Measurements from ENCODE around the gene E4F1.

The E4F1 gene

DNA sequence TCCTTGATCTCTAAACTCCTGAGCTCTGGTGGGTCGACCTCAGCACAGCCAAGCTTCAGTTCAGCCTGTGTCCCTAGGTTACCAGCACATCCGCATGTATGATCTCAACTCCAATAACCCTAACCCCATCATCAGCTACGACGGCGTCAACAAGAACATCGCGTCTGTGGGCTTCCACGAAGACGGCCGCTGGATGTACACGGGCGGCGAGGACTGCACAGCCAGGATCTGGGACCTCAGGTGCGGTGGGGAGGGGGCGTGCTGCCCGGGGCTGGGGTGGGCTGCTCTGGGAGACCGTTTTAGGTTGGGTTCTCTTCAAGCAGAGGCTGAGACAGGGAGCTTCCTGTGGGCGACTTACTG, 17.0 kb upstream of the E4F1 start:
- no peak for DNase-seq (ENCODE audit: low spot score)

DNA sequence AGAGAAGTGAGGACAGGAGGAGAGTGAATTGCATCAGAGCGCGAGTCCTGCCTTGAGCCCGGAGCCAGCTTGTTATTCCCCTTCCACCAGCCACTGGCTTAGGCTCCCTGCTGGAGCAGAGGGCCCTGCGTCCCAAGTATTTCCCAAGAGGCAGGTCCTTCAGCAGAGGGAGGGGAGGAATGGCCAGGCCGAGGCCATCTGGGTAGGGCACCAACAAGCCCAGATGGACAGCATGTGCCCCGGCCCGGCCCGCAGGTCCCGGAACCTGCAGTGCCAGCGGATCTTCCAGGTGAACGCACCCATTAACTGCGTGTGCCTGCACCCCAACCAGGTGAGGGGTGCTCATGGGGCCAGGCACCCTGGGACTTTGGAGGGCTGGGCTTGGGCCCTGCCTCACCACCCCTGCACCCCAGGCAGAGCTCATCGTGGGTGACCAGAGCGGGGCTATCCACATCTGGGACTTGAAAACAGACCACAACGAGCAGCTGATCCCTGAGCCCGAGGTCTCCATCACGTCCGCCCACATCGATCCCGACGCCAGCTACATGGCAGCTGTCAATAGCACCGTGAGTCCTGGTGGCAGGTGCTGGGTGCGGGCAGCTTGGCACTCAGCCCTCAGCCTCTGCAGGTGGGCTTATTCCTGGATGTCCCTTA, 16.5 kb upstream of the E4F1 start:
- DNase-seq (ENCODE audit: low spot score) = no peak

DNA sequence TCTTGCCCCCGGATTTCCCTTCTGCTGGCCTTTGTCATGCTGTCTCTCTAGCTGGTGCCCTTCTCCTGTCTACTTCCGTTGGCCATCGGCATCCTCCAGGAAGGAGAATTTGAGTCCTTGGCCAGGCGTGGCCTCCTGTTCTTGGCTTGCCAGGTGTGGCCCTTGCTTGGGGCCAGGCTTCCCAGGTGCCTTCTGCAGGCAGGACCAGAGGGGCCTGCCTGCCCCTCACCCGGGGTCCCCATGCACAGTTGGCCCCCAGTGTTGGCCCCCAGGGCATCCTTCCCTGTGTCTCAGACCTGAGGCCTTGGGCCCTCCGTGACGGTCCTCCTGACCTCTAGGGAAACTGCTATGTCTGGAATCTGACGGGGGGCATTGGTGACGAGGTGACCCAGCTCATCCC, 15.5 kb upstream of the E4F1 start:
- DNase-seq (ENCODE audit: low spot score) = no peak

DNA sequence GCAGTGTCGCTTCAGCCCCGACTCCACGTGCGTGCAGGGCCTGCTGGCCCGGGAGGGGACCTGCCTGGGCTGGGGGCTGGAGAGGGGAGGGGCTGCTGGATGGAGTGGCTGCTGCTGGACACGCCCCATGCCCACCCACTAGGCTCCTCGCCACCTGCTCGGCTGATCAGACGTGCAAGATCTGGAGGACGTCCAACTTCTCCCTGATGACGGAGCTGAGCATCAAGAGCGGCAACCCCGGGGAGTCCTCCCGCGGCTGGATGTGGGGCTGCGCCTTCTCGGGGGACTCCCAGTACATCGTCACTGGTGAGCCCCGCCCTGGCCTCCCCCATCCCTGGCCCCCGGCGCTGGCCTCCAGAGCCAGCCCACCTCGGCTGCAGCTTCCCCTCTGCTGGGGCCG, 15.1 kb upstream of the E4F1 start:
- no peak for DNase-seq (ENCODE audit: low spot score)

DNA sequence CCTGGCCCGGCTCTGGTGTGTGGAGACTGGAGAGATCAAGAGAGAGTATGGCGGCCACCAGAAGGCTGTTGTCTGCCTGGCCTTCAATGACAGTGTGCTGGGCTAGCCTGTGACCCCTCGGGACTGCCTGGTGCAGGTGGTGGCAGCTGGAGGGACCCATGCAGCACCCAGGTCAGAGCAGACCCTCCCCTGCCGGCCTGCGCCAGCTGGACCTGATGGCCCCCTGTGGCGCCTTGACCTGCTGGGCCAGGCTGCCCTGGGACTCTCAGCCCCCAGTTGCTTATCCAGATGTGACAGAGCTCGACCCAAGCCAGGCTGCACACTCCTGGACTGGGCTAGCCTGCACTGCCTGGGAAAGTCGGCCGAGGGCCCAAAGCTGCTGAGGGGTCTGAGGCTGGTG, 14.6 kb upstream of the E4F1 start:
- no peak for DNase-seq (ENCODE audit: low spot score)

DNA sequence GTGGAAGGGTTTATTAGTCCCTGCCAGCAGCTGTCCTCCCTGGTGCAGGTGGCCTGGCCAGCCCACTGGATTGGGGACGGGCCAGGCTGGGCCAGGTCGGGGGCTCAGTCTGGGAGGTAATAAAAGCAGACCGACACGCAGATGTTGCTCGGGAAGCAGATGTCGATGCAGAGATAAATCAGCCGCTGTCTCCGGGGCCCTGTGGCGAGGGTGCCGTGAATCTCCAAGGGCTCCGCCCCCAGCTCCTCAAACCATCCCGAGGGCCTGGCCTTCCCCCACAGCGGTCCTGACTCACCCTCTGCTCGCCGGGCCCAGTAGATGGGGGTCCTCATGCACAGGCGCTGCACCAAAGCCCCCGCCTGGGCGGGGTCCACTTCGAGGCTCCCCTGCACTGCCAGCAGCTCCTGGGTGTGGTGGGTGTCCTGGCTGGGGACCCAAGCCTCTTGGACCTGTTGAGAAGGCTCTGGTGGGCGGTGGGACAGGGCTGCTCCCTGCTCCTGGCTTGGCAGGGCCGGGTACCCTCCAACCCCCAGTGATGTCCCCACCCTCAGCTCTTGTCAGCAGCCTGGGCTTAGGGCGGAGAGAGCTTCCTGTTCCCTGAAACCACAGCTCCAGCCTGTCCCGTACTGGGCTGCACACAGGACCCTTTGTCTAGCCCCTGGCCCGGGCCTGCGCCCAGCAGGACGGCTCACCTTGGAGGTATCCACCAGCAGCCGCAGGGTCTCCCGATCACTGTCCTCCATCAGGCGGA, 14.0 kb upstream of the E4F1 start:
- DNase-seq (ENCODE audit: low spot score) = no peak

DNA sequence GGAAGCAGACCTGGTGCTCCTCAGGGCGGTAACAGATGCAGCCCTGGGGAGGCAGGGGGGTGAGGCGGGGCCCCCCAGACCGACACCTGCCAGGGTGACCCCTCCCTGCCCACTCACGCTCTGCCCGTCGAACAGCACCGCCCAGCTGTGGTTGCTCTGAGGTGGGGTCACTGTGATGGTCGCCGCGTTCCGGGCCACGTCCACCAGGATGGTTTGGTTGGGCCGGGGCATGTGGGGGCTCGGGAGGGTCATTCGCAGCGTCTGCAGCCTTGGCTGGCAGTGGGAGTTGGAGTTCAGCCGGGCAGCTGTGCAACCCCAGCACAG, 13.4 kb upstream of the E4F1 start:
- no peak for DNase-seq (ENCODE audit: low spot score)

DNA sequence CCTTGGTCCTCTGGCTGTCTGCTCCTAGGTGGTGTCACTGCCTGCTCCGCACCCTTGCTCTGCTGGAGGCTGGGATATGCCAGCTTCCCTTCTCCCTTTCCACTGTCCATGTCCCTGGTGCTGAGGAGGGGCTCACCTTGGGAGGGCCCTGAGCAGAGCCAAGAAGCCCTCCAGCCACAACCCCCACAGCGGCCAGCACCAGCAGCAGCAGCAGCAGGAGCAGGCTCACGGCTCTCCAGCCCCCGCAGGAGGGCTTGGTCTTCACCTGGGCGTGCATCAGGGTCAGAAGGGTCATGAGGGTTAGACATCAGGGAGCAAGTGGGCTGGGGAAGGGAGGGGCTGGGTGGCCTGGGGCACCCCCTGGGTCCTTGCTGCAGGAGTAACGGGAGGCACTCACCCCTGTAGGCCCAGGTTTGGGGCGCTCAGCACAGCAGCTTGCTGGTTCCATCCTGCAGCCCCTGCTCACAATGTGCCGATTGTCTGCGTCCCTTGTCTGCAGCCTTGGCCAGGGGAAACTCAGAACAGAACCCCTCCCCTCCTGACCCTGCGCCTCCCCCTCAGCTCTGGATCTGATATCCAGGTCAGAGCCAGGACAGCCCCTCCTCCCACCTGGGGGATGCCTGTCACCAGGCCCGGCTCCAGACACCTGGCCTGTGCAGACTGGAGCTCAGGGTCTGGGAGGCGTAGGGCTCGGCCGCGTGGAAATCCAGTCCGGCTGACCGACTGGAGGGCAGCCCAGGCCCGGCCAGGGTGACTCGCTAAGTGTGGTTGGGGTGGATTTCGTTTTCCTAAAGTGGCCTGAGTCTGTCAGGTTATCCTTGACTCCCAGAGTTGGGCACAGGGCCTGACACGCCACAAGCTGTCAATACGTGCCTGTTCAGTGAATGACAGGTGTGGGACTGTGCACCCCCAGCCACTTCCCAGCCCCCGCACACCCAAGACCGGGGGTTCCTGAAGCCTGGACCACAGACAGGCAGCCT, 12.7 kb upstream of the E4F1 start, which contains the start of gene BRICD5:
Gene BRICD5, minus strand, starts transcription at position 478 of the 980 bp plus-strand sequence. Its CDS starts 30 bp downstream, at position 448.
- no peak for DNase-seq (ENCODE audit: low spot score)

DNA sequence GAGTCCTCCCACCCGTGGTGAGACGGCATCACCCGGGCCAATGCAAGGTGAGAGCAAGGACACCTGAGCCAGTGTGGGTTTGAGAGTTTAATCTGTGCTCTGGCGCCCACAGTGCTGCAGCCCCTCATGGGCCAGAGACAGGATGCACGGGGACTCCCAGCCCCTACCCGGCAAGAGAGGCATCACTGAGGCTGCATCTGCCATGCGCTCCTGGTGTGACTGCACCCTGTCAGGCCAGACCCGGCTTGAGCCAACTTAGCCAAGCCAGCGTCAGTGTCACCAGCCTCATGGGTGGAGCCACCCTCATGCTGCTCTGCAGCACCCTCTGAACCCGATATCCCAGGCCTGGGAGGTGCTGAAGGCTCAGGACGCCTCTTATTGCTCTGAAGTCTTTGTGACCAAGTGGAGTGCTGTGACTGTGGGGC, 11.5 kb upstream of the E4F1 start:
- no peak for DNase-seq (ENCODE audit: low spot score)

DNA sequence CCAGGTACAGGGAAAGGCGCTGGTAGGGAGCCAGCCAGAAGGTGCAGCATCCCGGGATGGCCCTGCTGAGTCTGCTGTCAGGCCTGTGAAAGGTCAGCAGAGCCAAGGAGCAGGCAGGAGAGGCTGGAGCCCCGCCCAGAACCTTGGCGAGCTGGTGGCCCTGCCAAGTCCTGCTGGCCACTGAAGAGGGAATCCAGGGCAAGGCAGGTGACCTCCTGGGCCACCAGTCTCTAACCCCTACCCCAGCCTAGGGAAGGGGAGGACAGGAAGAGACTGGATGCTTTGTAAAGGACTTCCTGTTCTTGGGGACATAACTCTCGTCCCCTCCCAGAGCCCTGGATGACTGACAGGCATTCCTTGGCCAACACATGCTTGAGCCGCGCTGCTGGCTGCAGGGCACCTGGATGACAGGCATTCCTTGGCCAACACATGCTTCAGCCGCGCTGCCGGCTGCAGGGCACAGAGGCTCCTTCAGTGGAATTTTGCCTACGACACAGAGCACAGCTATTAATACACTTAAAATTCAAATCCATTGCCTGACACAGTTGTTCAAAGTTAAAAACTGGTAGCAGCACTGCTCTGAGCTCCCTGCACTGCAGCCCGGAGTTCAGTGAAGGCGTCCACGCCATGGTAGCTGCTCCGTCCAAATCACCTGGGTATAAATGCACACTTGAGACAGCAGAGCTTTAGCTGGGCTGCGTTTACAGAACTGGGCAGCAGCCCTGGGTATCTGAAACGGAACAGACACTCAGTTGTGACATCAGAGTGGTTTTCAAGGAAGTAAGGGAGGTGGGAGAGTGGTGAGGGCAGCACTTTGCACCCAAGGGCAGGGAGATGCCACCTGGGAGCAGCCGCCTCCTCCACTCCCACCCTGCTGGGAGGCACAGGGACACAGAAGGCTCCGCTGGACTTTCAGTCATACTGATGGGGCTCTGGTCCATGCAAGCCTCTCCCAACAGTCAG, 10.7 kb upstream of the E4F1 start:
- DNase-seq (ENCODE audit: low spot score) = no peak

DNA sequence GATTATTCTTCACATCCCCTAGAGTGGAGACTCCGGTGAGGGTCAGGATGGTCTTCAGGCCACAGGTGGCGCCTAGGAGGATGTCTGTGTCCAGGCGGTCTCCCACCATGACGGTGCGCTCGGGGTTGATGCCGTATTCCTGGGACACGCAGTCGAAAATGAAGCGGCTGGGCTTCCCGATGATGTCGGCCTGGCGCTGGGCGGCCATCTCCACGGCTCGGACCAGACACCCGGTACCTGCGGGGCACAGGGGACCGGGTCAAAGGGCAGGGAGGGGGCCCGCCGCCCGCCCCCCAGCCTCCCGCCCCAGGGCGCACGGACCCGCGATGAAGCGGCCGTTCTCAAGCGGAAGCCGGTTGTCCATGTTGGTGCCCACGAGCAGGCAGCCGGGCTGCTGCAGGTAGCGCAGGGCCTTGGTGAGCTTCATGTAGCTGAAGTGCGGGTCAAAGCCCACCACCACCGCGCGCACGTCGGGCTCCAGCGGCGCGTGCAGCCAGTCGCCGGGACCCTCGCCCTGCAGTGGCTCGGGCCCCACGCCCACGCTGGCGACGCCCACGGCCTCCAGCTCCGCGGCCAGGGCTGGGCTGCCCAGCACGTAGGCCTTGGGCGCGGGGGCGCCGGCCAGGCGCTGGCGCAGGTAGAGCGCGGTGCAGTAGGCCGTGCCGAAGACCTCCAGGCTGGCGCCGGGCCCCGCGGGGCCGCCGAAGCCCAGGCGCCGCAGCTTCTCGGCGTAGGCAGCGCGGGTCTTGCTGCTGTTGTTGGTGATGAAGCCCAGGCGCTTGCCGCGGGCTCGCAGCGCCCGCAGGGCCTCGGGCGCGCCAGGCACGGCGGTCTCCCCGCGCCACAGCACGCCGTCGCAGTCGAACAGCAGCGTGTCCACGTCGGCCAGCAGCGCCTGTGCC, 9.3 kb upstream of the E4F1 start:
- no peak for DNase-seq (ENCODE audit: low spot score)

DNA sequence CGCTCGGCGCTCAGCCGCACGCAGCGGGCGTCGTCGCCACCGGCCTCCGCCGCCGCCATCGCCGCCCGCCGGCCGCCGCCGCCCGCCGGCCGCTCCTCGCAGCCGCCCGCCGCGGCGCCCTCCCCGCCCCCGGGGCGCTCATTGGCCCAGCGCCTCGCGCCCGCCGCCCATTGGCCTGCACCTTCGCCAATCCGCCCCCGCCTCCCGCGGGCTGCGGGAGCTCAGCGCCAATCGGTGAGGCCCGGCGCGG, 8.7 kb upstream of the E4F1 start, which contains the start of gene PGP:
Gene PGP, minus strand, starts transcription at position 122 of the 250 bp plus-strand sequence. Its CDS starts 63 bp downstream, at position 59.
- no peak for DNase-seq (ENCODE audit: low spot score)

DNA sequence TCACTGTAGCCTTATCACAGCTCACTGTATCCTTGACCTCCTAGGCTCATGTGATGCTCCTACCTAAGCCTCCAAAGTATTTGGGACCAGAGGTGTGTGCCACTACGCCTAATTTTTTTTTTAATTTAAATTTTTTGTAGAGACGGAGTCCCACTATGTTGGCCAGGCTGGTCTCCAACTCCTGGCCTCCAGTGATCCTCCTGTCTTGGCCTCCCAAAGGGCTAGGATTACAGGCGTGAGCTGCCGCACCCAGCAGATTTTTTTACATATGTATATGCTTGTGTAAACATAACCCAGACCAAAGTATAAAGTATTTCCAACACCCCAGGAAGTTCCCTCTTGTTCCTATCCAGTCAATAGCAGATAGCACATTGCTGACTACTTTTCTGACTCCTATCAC, 7.1 kb upstream of the E4F1 start:
- DNase-seq (ENCODE audit: low spot score) = no peak

DNA sequence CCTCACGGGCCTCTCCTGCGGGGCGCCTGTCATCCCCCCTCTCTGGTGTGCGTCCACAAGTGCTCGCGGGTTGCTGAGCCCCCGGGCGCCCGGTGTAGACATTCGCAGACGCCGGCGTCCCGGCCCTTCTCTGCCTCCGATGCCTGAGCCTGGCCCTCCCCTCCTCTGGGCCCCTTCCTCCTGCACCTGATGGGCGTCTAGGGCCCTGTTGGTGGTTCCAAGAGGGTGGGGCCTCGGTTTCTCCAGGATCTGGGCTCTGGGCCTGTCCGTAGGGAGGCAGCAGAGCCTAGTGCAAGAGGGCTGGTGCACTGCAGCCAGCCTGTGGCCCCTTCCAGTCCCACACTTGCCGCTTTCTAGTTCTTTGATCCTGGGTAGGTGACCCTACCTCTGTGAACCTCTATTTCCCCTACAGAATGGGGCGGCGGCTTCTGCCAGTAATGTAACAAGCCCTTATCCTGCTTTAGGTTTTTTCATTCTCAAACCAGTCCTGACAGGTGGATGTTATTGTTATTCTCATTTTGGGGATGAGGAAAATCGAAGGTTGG, 623 bp downstream of the E4F1 start:
- no peak for DNase-seq (ENCODE audit: low spot score)

DNA sequence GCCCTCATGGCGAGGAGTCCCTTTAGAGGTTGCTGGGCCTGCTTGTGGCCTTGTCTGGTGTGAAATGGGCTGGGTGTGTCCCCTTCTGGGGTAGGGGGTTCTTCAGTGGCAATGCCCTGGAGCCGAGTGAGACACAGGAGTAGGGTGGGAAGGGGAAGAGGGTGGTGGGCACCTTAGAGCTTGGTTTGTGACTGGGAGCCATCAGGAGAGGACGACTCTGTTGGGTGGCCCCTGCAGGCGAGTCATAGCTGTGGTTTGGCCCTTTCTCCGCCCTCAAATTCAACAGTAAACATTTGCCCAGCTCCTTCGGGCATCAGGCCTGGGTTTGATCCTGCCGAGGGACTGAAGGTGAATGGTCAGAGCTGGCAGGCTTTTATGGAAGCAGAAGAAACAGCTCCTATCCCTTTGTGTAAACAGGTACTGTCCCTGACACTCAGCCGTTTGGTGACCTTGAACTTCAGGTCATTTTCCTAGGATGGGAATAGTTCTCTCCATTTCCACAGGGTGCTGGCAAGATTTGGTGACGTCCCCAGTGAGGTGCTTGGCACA, 2.9 kb downstream of the E4F1 start:
- DNase-seq (ENCODE audit: low spot score) = no peak

DNA sequence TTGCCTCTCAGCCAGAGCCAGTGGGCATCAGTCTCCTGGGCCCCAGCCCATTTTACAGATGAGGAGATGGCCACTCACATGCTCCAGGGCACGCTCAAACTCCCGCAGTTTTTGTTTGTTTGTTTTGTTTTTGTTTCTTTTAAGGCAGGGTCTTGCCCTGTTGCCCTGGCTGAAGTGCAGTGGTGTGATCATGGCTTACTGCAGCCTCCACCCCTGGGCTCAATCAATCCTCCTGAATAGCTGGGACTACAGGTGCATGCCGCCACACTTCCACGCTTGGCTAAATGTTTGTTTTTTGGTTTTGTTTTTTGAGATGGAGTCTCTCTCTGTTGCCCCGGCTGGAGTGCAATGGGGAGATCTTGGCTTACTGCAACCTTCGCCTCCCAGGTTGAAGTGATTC, 3.5 kb downstream of the E4F1 start:
- no peak for DNase-seq (ENCODE audit: low spot score)

DNA sequence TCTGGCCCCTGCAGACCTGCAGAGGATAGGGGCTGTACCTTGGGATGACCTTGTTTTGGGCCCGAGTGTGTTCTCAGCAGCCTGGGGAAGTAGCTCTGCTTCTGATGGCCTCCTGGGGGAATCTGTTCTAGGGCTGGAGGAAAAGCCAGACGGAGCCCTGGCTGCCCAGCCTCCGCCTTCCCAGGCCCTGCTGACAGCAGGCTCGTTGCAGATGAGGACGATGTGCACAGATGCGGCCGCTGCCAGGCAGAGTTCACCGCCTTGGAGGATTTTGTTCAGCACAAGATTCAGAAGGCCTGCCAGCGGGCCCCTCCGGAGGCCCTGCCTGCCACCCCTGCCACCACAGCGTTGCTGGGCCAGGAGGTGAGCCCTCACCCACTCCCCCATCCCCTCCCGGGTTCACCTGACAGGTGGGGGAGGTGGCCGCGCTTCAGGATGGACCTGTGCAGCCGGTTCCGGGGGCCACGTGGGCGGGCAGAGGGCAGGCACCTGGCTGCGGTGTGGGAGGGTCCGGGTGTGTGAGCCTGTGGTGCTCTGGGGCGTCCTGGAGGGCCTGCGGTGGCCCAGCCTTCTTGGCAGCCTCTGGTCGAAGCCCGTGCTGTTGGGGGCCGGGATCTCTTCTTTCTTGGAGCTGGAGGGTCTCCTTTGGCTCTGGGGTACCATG, 4.9 kb downstream of the E4F1 start:
- no peak for DNase-seq (ENCODE audit: low spot score)

DNA sequence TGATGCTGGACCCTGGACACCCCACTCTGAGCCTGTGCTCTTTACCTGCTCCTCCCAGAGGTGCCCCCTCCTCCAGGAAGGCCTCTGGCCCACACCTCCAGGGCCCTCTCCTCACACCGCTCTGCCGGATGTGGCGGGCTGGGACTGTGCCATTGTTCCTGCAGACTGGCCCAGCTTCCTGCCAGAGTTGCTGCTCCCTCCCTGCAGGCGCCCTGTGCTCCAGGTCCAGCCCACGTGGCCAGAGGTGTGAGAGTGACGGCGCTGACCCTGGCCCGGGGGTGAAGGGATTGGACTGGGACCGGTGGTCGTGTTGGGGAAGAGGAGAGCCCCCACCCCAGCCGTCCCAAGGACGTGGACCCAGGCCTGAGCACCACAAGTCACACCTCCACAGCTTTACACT, 5.7 kb downstream of the E4F1 start:
- no peak for DNase-seq (ENCODE audit: low spot score)

DNA sequence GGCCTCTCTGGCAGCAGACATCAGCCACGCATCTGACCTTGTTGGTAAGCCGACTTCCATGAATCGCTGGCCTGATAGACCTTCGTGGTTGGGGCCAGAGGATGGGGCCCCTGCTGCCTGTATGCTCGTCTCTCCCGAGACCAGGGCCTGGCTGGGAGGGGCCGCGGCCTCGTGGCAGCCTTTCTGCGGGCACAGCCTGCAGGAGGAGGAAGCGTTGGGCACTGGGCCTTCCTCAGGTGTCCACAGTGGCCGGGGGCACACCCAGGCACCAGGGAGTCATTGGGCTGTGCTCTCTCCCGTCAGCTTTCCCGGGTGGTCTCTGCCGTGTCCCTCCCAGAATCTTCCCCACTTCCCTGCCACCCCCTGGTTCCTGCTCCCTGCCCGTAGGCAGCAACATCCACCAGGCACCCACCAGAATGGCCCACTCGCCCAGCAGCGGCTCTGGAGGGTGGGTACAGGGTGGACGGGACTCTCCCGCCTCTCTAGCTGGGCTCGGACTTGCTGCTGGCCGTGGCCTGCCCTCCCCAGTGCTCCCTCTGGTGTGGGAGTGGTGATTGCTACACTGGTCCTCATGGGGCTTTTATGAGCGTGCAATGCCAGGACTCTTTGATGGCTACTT, 6.3 kb downstream of the E4F1 start:
- no peak for DNase-seq (ENCODE audit: low spot score)

Measured in pons (tissue), 1 donor.